ENCODE data around the gene HYKK. TPM values are rescaled to one million over a fixed set of nuclear protein-coding genes. Genes with fewer than 3 reads are reported as not detected.

HYKK gene
- total RNA-seq, 3 donors from 2014 or later (not counting 1 experiment from before 2014, with no cell fraction given), result 0.32 TPM; not detected in 2

- Mint-ChIP-seq H3K27me3 (ENCODE audit: low read depth in 2 of 2) (no peaks in the 10 kb centered on the region), H3K36me3 (peaks cover 10% of the 10 kb centered on the region), H3K9me3 (no peaks in the 10 kb centered on the region), H3K27ac (peak overlapping the region; percentile 89 to 92), H3K4me1 (peaks cover 32 to 33% of the 10 kb centered on the region in 2 donors), H3K4me3 (peak overlapping the region; percentile 92)
- ATAC-seq (no peak), DNase-seq (peak in 1 of 2 donors; percentile 46)
- H3K36me3 ChIP-seq (ENCODE audit: control insufficient read depth, insufficient read depth, low read length), result peaks cover 31% of the 10 kb centered on the region
- peak overlapping the region; percentile 88 for H3K4me3 ChIP-seq (ENCODE audit: low read length)
- H3K27ac ChIP-seq (ENCODE audit: low read length), result peak overlapping the region; percentile 96
- peaks cover 16% of the 10 kb centered on the region for H3K4me1 ChIP-seq (ENCODE audit: control insufficient read depth, insufficient read depth, low read length)
- 1% methylated on average over 15 of the region's 17 CpGs for WGBS (ENCODE audit: insufficient coverage)
- intact Hi-C loops (cut with micrococcal nuclease), result loop anchor here (1.0 to 2.0 kb wide), 2 partner anchors 103 to 332 kb away; partner anchors contain the start of genes IREB2 and MORF4L1
- H3K27me3 ChIP-seq (ENCODE audit: control insufficient read depth, insufficient read depth, low read length), result no peaks in the 10 kb centered on the region
- no peaks in the 10 kb centered on the region for H3K9me3 ChIP-seq (ENCODE audit: control insufficient read depth, insufficient read depth, low read length)
- no peak for TF ChIP-seq CTCF (IDR thresholded peaks at IDR 0.05)
Measured at GRCh38 chr15:78540871-78541743, 33.7 kb downstream of the HYKK start.

DNA sequence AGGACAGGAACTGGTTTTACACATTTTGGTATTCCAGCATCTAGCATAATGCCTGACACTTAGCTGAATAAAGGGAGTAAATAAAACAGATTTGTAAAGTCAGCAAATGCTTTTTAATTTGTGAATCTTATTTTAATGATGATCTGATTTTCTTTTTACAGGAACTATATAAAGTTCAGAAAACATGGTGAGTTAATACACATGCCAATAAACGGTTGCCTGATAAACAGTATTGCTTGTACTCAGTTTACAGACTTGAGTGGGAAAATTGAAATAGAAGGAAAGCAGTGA is 34.3 kb downstream of the HYKK start:
- DNase-seq (no peak), ATAC-seq (no peak)
- peak overlapping the region; percentile 89 to 92 for H3K27ac Mint-ChIP-seq
- intact Hi-C loops (cut with micrococcal nuclease), result loop anchor here (2.0 kb wide), 1 partner anchor 331 kb away; the partner anchor contains the start of gene MORF4L1
- Histone ChIP-seq H3K4me1 (ENCODE audit: control insufficient read depth, insufficient read depth, low read length) (peaks cover 16% of the 10 kb centered on the region), H3K27ac (ENCODE audit: low read length) (peak overlapping the region; percentile 96), H3K9me3 (ENCODE audit: control insufficient read depth, insufficient read depth, low read length) (no peaks in the 10 kb centered on the region), H3K4me3 (ENCODE audit: low read length) (peak overlapping the region; percentile 88), H3K36me3 (ENCODE audit: control insufficient read depth, insufficient read depth, low read length) (peaks cover 36% of the 10 kb centered on the region), H3K27me3 (ENCODE audit: control insufficient read depth, insufficient read depth, low read length) (no peaks in the 10 kb centered on the region)
- H3K4me3 Mint-ChIP-seq, result peak overlapping the region; percentile 92
- peaks cover 32 to 33% of the 10 kb centered on the region in 2 donors for H3K4me1 Mint-ChIP-seq
- TF ChIP-seq CTCF (IDR thresholded peaks at IDR 0.05), result no peak
- no peaks in the 10 kb centered on the region for H3K9me3 Mint-ChIP-seq
- H3K36me3 Mint-ChIP-seq, result peaks cover 10% of the 10 kb centered on the region
- 43% methylated on average over 1 of the region's 1 CpG for WGBS (ENCODE audit: insufficient coverage)
- H3K27me3 Mint-ChIP-seq (ENCODE audit: low read depth in 2 of 2), result no peaks in the 10 kb centered on the region

GRCh38 chr15:78542647-78543046 is 35.3 kb downstream of the HYKK start:
- Mint-ChIP-seq H3K4me3 (peak overlapping the region; percentile 92), H3K27me3 (ENCODE audit: low read depth in 2 of 2) (no peaks in the 10 kb centered on the region), H3K36me3 (peaks cover 10% of the 10 kb centered on the region), H3K4me1 (peaks cover 32 to 33% of the 10 kb centered on the region in 2 donors), H3K27ac (peak overlapping the region; percentile 89 to 92), H3K9me3 (no peaks in the 10 kb centered on the region)
- Histone ChIP-seq H3K36me3 (ENCODE audit: control insufficient read depth, insufficient read depth, low read length) (peaks cover 43% of the 10 kb centered on the region), H3K27ac (ENCODE audit: low read length) (no peak overlapping the region), H3K4me1 (ENCODE audit: control insufficient read depth, insufficient read depth, low read length) (peaks cover 16% of the 10 kb centered on the region), H3K27me3 (ENCODE audit: control insufficient read depth, insufficient read depth, low read length) (no peaks in the 10 kb centered on the region), H3K4me3 (ENCODE audit: low read length) (no peak overlapping the region), H3K9me3 (ENCODE audit: control insufficient read depth, insufficient read depth, low read length) (no peaks in the 10 kb centered on the region)
- DNase-seq (no peak), ATAC-seq (no peak)
- 98% methylated on average over 3 of the region's 3 CpGs for WGBS (ENCODE audit: insufficient coverage)
- no peak for TF ChIP-seq CTCF (IDR thresholded peaks at IDR 0.05)
- intact Hi-C loops (cut with micrococcal nuclease), result no loop called here
